Fibroblast of skin of back (primary cell): ENCODE measurements around the gene TYW1.
A peak's percentile ranks its signal among the peaks of the same experiment; 100 is the strongest.
"Not testable (repeated sequence)": the region's sequence is repeated elsewhere in the genome, so short reads cannot be mapped to it uniquely, and the experiment has no call there.

Source experiments
- DNase-seq: peaks from one replicate; pipeline ENCODE4 v3.0.0-alpha.2; 2013

Gene TYW1

GRCh38 chr7:67049908-67050307, 53.3 kb downstream of the TYW1 start:
- DNase-seq: not testable (repeated sequence)

GRCh38 chr7:67052161-67052560, 55.5 kb downstream of the TYW1 start:
- not testable (repeated sequence) for DNase-seq

- no peak for DNase-seq
Observed at GRCh38 chr7:67056683-67057082, 60.0 kb downstream of the TYW1 start.

GRCh38 chr7:67061321-67061720, 64.7 kb downstream of the TYW1 start:
- DNase-seq: not testable (repeated sequence)

- peak; percentile 8 for DNase-seq
Observed at GRCh38 chr7:67062802-67063201, 66.2 kb downstream of the TYW1 start.

- peak; percentile 35 for DNase-seq
Observed at GRCh38 chr7:67066950-67067622, 70.5 kb downstream of the TYW1 start.

- DNase-seq: not testable (repeated sequence)
Observed at GRCh38 chr7:67076120-67076519, 79.5 kb downstream of the TYW1 start.

- DNase-seq: not testable (repeated sequence)
Observed at GRCh38 chr7:67082880-67083279, 86.2 kb downstream of the TYW1 start.

- not testable (repeated sequence) for DNase-seq
Observed at GRCh38 chr7:67089261-67089660, 92.6 kb downstream of the TYW1 start.

- DNase-seq: not testable (repeated sequence)
Observed at GRCh38 chr7:67091053-67091452, 94.4 kb downstream of the TYW1 start.

GRCh38 chr7:67098031-67098430, 101.4 kb downstream of the TYW1 start:
- not testable (repeated sequence) for DNase-seq

- not testable (repeated sequence) for DNase-seq
Observed at GRCh38 chr7:67099406-67099805, 102.8 kb downstream of the TYW1 start.

GRCh38 chr7:67100038-67100437, 103.4 kb downstream of the TYW1 start:
- DNase-seq: not testable (repeated sequence)

GRCh38 chr7:67100956-67101361, 104.3 kb downstream of the TYW1 start:
- no peak for DNase-seq

- DNase-seq: not testable (repeated sequence)
Observed at GRCh38 chr7:67104937-67105336, 108.3 kb downstream of the TYW1 start.

GRCh38 chr7:67105377-67105776, 108.7 kb downstream of the TYW1 start:
- peak; percentile 17 for DNase-seq

GRCh38 chr7:67106255-67106654, 109.6 kb downstream of the TYW1 start:
- DNase-seq: not testable (repeated sequence)

- DNase-seq: not testable (repeated sequence)
Observed at GRCh38 chr7:67111342-67111741, 114.7 kb downstream of the TYW1 start.

GRCh38 chr7:67114483-67115246, 118.0 kb downstream of the TYW1 start:
- peak; percentile 32 for DNase-seq

GRCh38 chr7:67120491-67120890, 123.9 kb downstream of the TYW1 start:
- DNase-seq: not testable (repeated sequence)

- not testable (repeated sequence) for DNase-seq
Observed at GRCh38 chr7:67128257-67128656, 131.6 kb downstream of the TYW1 start.

GRCh38 chr7:67130766-67131165, 134.1 kb downstream of the TYW1 start:
- not testable (repeated sequence) for DNase-seq

- not testable (repeated sequence) for DNase-seq
Observed at GRCh38 chr7:67134912-67135311, 138.3 kb downstream of the TYW1 start.
